WTC11 (cell line): ENCODE measurements around the gene SLC30A5.

ENCODE experiments used
- HMGA2 ChIP-seq: fragments of 250-450 bp; sonication (Bioruptor Pico); IDR thresholded peaks from 2 replicates; pipeline ENCODE4 v1.4.0; 2021; ENCODE audit warnings: mild to moderate bottlenecking, moderate library complexity
- NFYB ChIP-seq: sonication (generic); formaldehyde crosslinking; conservative IDR thresholded peaks from 2 replicates; pipeline ENCODE4 v1.8.0; 2022; ENCODE audit warnings: low read depth, missing genetic modification reagents
- SMAD4 ChIP-seq: sonication (generic); formaldehyde crosslinking; IDR thresholded peaks from 2 replicates; pipeline ENCODE4 v1.8.0; 2022; ENCODE audit warnings: mild to moderate bottlenecking, missing genetic modification reagents
- TEAD4 ChIP-seq: sonication (generic); formaldehyde crosslinking; IDR thresholded peaks from 2 replicates; pipeline ENCODE4 v1.8.0; 2022; ENCODE audit warnings: mild to moderate bottlenecking, missing genetic modification reagents
- TF ChIP-seq, protein P1 (sequence below): sonication (generic); formaldehyde crosslinking; IDR thresholded peaks from 2 replicates; pipeline ENCODE4 v1.8.1; 2023; ENCODE audit warnings: mild to moderate bottlenecking, missing genetic modification reagents

DNA sequence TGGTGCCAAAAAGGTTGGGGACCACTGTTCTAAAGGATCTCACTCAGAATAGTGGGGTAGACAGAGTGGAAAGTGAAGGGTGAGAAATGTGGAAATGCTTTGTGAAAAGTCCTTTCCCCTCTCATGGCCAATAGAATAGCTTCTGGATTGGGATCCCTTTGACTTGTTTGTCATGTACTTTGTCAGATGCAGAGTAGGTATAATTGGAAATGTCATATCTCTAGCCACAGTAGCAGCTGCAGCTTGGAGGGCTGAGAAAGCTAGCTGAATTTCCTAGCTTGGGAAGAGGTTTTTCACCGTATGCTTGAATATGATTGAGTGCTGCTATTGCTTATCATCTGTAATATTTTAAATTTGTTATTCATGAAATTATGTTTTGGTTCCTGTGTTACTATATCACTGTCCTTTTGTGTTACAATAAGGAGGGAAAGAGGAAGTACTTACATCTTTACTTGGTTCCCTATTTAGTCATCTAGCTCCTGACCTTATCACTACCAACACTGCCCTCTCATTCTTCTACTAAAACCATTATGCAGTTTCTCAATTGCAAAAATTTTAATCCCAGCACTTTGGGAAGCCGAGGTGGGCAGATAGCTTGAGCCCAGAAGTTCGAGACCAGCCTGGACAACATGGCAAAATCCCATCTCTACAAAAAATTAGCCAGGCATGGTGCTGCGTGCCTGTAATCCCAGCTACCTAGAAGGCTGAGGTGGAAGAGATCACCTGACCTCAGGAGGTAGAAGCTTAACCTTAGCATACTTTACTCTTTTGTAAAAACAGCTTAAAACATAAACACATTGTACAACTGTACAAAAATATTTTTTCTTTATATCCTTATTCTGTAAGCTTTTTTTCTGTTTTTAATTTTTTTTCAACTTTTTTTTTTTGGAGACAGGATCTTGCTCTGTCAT, 12.4 kb downstream of the SLC30A5 start:
- TF ChIP-seq HMGA2: no peak
- TF ChIP-seq NFYB (CRISPR knock-in tag): no peak
- TF ChIP-seq TEAD4 (CRISPR knock-in tag): no peak
- TF ChIP-seq, protein P1, sequence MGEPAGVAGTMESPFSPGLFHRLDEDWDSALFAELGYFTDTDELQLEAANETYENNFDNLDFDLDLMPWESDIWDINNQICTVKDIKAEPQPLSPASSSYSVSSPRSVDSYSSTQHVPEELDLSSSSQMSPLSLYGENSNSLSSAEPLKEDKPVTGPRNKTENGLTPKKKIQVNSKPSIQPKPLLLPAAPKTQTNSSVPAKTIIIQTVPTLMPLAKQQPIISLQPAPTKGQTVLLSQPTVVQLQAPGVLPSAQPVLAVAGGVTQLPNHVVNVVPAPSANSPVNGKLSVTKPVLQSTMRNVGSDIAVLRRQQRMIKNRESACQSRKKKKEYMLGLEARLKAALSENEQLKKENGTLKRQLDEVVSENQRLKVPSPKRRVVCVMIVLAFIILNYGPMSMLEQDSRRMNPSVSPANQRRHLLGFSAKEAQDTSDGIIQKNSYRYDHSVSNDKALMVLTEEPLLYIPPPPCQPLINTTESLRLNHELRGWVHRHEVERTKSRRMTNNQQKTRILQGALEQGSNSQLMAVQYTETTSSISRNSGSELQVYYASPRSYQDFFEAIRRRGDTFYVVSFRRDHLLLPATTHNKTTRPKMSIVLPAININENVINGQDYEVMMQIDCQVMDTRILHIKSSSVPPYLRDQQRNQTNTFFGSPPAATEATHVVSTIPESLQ (CRISPR knock-in tag): no peak
- TF ChIP-seq SMAD4: no peak
